Liver (tissue), 2 donors: ENCODE data around the gene SYNGR3.

Experiments used
- HNF4G ChIP-seq: IDR thresholded peaks from 2 replicates; pipeline ENCODE4 v1.6.1; 2016; ENCODE audit warnings: antibody characterized with exemption
- MAX ChIP-seq: IDR thresholded peaks from 2 replicates; pipeline ENCODE4 v1.6.1; 2016; ENCODE audit warnings: antibody characterized with exemption
- donor health status: healthy.

GRCh38 chr16:2001456-2002355 lies 11.9 kb downstream of the SYNGR3 start:
- TF ChIP-seq MAX (no peak), HNF4G (no peak)
